Thoracic aorta (tissue), 2 donors: Measurements from ENCODE around the gene ATXN10. TPM values are rescaled to one million over a fixed set of nuclear protein-coding genes. Genes with fewer than 3 reads are reported as not detected.

Experiments
- ATAC-seq: fragments of 150-250 bp; one replicate; pipeline ENCODE4 v1.8.0; 2017; ENCODE audit warnings: low read depth; ENCODE audit not compliant: insufficient number of reproducible peaks, low FRiP score
- DNase-seq: peaks from one replicate; pipeline ENCODE4 v3.0.0-alpha.2; 2020; ENCODE audit warnings: low spot score
- H3K27ac ChIP-seq, 2 donors: fragments of 200-600 bp; sonication (generic); 1 replicate in 1 of 2; 2 replicates in 1 of 2; pipeline ENCODE4 v1.5.1; 2016; ENCODE audit warnings: mild to moderate bottlenecking in 2 of 2, moderate library complexity in 2 of 2
- H3K27me3 ChIP-seq: fragments of 200-600 bp; sonication (generic); replicated peaks from 2 replicates; pipeline ENCODE4 v1.6.0; 2016; ENCODE audit warnings: mild to moderate bottlenecking; ENCODE audit not compliant: insufficient read depth
- H3K36me3 ChIP-seq: fragments of 200-600 bp; sonication (generic); one replicate; pipeline ENCODE4 v1.5.1; 2016
- H3K4me1 ChIP-seq, 2 donors: fragments of 200-600 bp; sonication (generic); 1 replicate in 1 of 2; 2 replicates in 1 of 2; pipeline versions ENCODE4 v1.5.1 to v1.6.0; 2016; ENCODE audit warnings: low read depth in 2 of 2, mild to moderate bottlenecking in 1 of 2; ENCODE audit not compliant: control insufficient read depth in 1 of 2
- H3K4me3 ChIP-seq: fragments of 200-600 bp; sonication (generic); 2 replicates; pipeline ENCODE4 v1.5.1; 2016; ENCODE audit warnings: mild to moderate bottlenecking
- H3K9me3 ChIP-seq: fragments of 200-600 bp; sonication (generic); 2 replicates; pipeline ENCODE4 v1.5.1; 2016
- CTCF ChIP-seq: fragments of 200-600 bp; sonication (generic); IDR thresholded peaks from one replicate; pipeline ENCODE4 v1.5.1; 2019; ENCODE audit warnings: antibody characterized with exemption
- total RNA-seq, 2 donors: library from RNA; depleted of rRNA; stranded (reverse); fragments of >200 nt; gene quantifications; one replicate each; pipeline versions ENCODE4 v1.1.0 to v1.2.3, GENCODE V29; 2016

The ATXN10 gene
- total RNA-seq, 2 donors from 2014 or later: 52.9 to 164 TPM

- Histone ChIP-seq H3K36me3 (no peaks in the 10 kb centered on the region), H3K9me3 (no peaks in the 10 kb centered on the region), H3K27me3 (no peaks in the 10 kb centered on the region), H3K27ac (no peak overlapping the region), H3K4me3 (no peak overlapping the region), H3K4me1 (peaks cover 3 to 29% of the 10 kb centered on the region in 2 donors)
- DNase-seq: no peak
- TF ChIP-seq CTCF: no peak
- no peak for ATAC-seq
These were observed 113.0 kb downstream of the ATXN10 start for GRCh38 chr22:45784357-45785277.

GRCh38 chr22:45785458-45785857 is 113.8 kb downstream of the ATXN10 start:
- no peaks in the 10 kb centered on the region for H3K36me3 ChIP-seq
- peaks cover 3 to 29% of the 10 kb centered on the region in 2 donors for H3K4me1 ChIP-seq
- H3K9me3 ChIP-seq: no peaks in the 10 kb centered on the region
- no peak for TF ChIP-seq CTCF
- DNase-seq (no peak), ATAC-seq (no peak)
- H3K27me3 ChIP-seq: no peaks in the 10 kb centered on the region
- H3K4me3 ChIP-seq: no peak overlapping the region
- H3K27ac ChIP-seq: no peak overlapping the region

- Histone ChIP-seq H3K27ac (no peak overlapping the region), H3K27me3 (no peaks in the 10 kb centered on the region), H3K36me3 (no peaks in the 10 kb centered on the region), H3K9me3 (no peaks in the 10 kb centered on the region), H3K4me3 (no peak overlapping the region), H3K4me1 (peaks cover 3 to 29% of the 10 kb centered on the region in 2 donors)
- DNase-seq: no peak
- no peak for TF ChIP-seq CTCF
- no peak for ATAC-seq
These were observed 115.1 kb downstream of the ATXN10 start for GRCh38 chr22:45786726-45787125.

- no peaks in the 10 kb centered on the region for H3K27me3 ChIP-seq
- H3K4me1 ChIP-seq: peaks cover 3 to 29% of the 10 kb centered on the region in 2 donors
- H3K4me3 ChIP-seq: no peak overlapping the region
- H3K9me3 ChIP-seq: no peaks in the 10 kb centered on the region
- DNase-seq (no peak), ATAC-seq (no peak)
- TF ChIP-seq CTCF: no peak
- no peaks in the 10 kb centered on the region for H3K36me3 ChIP-seq
- H3K27ac ChIP-seq: no peak overlapping the region
These were observed 116.1 kb downstream of the ATXN10 start for GRCh38 chr22:45787759-45788158.

- Histone ChIP-seq H3K36me3 (peaks cover 1% of the 10 kb centered on the region), H3K27ac (no peak overlapping the region), H3K27me3 (no peaks in the 10 kb centered on the region), H3K4me1 (peaks cover 3 to 29% of the 10 kb centered on the region in 2 donors), H3K9me3 (no peaks in the 10 kb centered on the region), H3K4me3 (no peak overlapping the region)
- DNase-seq: no peak
- no peak for TF ChIP-seq CTCF
- ATAC-seq: no peak
These were observed 116.9 kb downstream of the ATXN10 start for GRCh38 chr22:45788522-45788921.
